Ammon's horn (tissue), 1 donor: Measurements from ENCODE around the gene DOCK3.
"Not testable (repeated sequence)": the region's sequence is repeated elsewhere in the genome, so short reads cannot be mapped to it uniquely, and the experiment has no call there.

ENCODE experiments used
- DNase-seq: peaks from one replicate; pipeline ENCODE4 v3.0.0-alpha.2; 2016; ENCODE audit warnings: low spot score

Gene DOCK3

DNA sequence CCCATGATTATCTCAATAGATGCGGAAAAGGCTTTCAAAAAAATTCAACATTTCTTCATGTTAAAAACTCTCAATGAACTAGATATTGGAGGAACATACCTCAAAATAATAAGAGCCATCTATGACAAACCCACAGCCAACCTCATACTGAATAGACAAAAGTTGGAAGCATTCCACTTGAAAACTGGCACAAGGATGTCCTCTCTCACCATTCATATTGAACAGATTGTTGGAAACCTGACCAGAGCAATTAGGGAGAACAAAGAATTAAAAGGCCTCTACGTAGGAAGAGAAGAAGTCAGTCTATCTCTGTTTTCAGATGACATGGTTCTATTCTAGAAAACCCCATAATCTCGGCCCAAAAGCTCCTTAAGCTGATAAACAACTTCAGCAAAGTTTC, 435.9 kb downstream of the DOCK3 start:
- no peak for DNase-seq

DNA sequence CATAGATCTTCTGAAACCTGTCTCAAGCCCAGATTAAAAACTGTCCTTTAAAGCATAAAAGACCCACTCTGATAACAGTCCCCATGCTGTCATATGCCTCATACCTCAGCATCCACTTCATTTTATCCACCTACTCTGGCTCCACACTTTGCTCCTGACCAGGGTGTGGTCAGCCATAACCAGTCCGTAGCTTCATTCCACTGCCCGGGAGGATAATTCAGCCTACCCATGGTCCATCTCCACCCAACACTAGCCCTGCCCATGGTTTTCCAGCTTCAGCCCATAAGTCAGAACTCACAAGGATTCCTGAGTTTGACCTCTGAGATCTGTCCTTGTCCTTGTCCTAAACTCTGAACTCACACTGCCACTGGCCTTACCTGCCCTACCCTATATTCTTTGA, 448.2 kb downstream of the DOCK3 start:
- DNase-seq = no peak

DNA sequence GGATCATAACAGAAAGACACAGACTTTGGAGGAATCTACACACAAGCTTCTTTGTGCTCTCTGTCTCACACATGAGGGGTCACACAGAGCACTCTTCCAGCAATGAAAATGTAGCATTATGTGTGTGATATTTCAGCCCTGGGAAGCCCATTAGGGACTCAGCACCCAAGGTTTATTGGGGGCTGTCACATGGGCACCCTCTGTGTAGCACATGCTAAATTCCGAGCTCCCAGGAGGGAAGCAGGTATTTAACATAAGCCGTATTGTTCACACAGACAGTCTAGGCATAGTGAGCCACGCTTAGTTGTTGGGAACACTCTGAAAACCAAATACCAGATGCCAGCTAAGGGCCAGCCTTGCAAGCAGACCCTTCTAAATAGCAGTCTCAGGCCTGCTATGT, 448.8 kb downstream of the DOCK3 start:
- DNase-seq = no peak

DNA sequence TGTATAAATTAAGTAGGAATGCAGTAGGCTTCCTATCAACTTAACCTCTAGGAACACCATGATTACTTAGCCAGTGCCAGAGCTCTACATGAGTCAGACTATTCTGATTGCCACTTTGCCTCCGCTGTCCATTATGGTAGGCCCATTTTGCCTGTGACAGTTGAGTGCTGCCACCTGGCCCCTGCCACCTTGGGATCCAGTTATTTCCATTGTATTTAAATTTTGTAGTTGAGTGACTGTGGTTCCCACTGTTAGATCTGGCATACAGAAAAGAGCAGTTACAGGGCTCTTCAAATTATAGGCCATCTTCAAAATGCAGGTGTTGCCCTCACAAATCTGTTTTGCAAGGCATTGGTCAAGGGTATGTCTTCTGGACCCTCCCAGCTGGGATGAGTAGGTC, 456.9 kb downstream of the DOCK3 start:
- not testable (repeated sequence) for DNase-seq

DNA sequence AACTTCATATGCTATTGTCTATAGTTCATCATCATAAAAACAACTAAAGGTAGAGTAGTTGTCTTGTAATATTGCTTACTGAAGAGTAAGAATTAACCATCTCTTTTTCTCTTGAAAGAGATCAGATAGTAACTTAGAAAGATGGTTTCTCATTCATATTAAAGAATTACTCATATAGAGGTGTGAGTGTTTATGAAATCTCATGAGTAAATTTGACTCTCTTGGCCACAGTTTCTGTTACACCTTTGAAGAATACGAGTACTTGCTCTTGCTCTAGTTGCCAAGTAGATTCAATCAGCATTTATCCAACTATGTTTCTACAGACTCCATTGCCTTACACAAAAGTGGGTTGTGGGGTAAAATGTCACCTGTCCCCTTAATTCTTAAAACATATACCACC, 463.0 kb downstream of the DOCK3 start:
- DNase-seq = no peak

DNA sequence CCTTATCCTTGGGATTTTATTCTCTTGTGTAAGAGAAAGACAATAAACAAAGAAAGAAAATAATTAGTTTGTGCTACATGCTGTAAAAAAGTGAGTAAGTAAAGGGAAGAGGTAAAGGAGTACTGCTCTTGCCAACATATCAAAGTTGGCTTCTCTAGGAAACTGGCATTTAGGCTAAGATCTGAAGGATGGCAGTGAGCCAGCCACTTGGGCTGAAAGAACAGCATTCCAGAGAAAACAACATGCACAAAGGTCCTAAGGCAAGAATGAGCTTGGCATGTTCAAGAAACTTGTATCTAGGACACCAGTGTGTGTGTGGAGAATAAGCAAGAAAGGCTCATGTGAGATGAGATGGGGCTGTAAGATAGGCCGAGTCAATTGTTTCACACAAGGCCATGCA, 464.9 kb downstream of the DOCK3 start:
- DNase-seq = no peak

DNA sequence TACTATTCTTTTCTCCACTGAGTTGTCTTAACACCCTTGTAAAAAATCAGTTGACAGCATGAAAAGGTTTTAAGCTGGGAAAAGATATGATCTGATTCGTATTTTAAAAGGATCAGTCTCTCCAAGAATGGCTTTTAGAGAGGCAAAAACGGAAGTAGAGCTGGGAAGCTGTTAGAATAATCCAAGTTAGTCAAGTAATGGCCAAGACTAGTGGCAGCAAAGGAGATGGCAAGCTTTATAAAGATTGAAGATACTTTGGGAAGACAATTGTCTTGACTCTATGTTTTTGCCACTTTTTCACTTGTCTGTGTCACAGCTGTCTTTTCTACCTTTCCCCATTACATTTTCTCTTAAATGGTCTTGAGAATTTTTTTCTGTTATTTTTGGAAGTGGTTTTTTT, 466.8 kb downstream of the DOCK3 start:
- DNase-seq = no peak

DNA sequence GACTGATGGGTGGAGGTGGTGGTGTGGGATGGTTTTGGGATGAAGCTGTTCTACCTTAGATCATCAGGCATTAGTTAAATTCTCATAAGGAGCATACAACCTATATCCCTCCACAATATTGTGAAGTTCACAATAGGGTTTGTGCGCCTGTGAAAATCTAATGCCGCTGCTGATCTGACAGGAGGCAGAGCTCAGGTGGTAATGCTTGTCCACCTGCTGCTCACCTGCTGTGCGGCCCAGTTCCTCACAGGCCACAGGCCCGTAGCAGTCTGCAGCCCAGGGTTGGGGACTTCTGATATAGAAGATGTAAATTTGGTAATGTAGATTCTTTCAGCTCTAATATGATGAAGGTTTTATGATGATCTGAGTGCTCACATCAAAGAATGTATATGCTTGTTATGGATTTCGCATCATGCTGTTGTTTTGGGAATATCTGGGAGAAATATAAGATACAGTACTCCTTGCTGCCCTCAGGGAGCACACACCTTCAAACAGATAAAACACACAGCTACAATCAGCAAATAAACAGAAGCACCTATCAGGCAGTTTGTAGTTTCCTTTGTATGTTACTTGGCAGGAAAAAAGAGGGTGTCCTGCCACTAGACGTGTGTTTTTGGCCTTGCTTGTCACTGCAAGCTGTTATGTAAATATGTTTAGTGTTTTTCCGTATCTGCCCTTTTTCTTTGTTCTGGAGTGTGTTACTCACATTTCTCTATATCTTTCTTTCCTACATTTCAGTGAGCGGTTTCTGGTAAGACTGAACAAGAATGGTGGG, 471.3 kb downstream of the DOCK3 start:
- DNase-seq = no peak

DNA sequence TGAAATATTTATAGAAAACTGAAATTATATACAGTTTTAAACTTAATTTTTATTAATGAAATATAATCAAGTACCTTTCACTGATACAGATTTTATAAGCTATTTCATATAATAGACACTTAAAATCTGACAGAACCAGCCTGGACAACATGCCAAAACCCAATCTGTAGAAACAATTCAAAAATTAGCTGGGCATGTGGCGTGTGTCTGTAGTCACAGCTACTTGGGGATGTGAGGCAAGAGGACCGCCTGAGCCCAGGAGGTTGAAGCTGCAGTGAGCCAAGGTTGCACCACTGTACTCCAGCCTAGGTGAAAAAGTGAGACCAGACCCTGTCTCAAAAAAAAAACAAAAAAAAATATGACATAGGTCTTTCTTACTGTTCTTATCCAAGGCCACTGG, 472.1 kb downstream of the DOCK3 start:
- DNase-seq = peak; percentile 6

DNA sequence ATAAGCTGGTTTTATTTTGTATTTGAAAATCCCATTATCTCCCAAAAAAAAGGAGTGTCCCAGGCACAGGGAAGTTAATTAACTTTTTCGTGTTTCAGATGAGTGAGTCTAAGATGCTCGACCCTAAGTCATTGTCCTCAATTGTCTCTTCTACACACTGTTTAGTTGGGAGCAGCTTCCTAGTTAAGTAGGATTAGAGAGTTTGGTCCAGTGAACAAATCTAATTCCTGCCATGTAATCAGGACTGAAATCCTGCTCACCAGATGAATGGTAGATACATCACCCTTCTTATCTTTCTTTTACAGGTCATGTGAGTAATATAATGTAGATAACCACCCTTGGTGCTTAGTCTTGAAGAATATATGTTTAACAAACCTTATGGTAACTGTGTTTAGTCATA, 481.4 kb downstream of the DOCK3 start:
- no peak for DNase-seq

DNA sequence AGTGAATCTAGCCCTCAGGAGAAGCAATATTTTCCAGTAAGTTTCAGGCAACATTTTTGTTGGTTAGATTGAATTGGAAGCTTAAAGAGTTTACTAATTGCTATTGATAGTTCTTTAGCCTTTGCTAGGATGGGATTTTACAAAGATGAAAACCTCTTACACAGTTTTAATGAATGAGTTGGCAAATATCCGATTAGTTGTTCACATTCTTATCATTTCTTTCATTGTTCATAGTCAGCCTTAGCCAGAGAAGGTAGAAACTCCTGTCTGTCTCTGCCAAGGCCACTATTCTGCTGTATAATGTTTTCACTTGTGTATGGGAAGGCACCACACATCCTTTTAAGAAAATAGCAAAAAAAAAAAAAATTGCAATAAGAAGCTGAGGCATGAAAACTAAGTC, 488.3 kb downstream of the DOCK3 start:
- no peak for DNase-seq

DNA sequence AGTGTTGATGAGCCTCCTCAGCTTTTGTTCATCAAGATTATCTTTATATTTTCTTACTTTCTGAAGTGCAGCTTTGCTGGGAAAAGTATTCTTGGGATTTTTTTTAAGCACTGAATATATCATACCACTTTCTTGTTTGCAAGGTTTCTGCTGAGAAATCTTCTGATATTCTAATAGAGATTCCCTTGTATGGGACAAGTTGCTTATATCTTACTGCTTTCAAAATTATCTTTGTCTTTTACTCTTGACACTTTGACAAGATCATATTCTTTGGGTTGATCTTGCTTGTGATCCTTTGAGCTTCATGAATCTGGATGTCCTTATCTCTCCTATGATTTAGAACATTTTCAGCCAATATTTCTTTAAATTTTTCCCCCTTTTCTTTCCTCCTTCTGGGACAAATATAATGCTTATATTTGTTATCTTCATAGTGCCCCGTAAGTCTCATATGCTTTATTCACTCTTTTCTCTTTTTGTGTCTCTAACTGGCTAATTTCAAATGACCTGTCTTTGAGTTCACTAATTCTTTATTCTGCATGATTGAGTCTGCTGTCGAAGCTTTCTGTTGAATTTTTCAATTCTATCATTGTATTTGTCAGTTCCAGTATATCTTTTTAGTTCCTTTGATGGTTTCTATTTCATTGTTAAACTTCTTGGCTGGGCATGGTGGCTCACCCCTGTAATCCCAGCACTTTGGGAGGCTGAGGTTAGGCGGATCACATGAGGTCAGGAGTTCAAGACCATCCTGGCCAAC, 499.0 kb downstream of the DOCK3 start:
- no peak for DNase-seq

DNA sequence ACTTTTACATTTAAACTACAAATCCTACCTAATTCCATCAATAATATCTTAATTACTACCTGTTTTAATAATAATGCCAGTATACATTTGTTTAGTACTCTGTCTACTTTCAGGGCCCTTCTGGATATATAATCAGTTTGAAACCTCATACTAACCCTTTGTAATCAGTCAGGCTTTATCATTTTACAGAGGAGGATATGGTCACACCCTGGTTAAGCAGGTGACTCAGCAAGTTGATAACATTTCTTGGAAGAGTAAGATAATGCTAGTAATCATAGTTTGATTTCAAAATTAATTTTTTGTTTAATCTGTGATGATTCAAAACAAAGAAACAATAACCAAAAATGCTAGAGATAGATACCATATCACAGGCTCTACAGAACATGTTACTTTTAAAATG, 502.2 kb downstream of the DOCK3 start:
- no peak for DNase-seq

DNA sequence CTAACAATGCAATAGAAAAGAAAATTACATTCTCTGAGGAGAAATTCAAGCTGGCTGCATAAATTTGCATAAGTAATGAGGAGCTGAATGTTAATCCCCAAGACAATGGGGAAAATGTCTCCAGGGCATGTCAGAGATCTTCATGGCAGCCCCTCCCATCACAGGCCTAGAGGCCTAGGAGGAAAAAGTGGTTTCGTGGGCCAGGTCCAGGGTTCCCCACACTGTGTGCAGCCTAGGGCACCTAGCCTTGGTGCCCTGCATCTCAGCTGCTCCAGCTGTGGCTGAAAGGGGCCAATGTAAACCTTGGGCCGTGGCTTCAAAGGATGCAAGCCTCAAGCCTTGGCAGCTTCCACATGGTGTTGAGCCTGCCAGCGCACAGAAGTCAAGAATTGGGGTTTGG, 511.7 kb downstream of the DOCK3 start:
- DNase-seq = not testable (repeated sequence)

DNA sequence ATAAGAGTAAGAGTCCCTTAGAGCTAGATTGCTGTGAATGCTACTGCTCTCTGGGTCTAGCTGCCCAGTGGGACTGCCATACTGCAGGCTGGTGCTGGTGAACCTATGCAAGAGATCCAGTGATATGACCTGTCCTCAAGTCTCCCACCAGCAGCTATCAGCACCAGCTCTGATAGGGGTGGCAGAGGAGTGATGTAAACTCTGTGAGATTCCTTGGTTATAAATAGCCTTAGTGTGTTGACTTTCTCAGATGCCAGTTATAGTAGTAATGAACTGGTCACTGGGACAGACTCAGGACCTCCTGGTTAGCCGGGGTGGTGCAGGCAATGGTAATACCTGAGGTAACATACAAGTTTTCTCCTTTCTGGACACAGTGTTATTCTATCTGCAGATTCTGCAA, 515.5 kb downstream of the DOCK3 start:
- no peak for DNase-seq

DNA sequence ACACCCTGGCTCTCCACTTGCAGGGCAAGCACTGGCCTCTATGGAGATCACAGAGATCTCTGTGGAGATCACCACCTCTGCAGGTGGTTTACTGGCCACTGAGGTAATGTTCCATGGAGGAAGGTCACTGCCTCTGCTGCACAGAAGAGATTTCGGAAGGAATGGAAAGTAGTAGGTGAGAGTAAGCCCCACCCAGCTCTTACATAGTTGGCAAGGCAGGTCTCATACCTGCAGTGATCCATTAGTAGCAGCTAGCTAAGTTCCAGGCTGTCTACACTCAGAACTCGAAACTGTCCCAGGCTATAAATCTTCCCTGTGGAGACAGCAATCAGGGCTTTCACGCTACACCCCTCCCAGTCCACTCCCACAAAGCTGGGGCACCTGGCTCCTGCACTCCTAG, 516.1 kb downstream of the DOCK3 start:
- no peak for DNase-seq

DNA sequence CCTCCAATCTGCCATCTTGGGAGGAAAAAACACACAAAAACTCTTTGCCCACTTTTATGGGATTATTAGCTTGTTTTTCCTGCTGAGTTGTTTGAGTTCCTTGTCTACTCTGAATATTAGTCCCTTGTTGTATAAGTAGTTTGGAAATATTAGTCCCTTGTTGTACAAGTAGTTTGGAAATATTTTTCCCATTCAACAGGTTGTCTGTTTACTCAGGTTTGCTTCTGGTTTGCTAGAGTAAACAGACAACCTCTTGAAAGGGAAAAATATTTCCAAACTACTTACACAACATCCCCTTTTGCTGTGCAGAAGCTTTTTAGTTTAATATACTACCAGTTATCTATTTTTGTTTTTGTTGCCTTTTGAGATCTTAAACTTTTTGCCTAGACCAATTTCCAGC, 517.0 kb downstream of the DOCK3 start:
- DNase-seq = no peak

DNA sequence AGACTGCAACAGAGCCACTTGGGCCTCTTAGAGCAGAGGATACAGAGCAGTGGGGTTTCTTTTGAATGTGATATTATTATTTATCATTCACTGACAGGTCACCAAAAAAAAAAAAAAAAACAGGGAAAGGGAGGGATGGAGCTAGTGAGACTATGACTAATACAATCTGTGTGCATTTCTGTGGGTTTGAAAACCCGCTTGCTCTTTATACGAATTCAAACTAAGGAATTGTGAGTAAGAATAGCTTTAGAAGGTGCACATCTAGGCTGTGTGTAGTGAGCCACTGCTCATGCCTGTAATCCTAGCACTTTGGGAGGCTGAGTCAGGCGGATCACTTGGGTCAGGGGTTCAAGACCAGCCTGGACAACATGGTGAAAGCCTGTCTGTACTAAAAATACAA, 523.8 kb downstream of the DOCK3 start:
- peak; percentile 4 for DNase-seq

DNA sequence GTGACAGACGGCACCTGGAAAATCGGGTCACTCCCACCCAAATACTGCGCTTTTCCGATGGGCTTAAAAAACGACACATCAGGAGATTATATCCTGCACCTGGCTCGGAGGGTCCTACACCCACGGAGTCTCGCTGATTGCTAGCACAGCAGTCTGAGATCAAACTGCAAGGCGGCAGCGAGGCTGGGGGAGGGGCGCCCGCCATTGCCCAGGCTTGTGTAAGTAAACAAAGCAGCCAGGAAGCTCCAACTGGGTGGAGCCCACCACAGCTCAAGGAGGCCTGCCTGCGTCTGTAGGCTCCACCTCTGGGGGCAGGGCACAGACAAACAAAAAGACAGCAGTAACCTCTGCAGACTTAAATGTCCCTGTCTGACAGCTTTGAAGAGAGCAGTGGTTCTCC, 524.6 kb downstream of the DOCK3 start:
- not testable (repeated sequence) for DNase-seq

DNA sequence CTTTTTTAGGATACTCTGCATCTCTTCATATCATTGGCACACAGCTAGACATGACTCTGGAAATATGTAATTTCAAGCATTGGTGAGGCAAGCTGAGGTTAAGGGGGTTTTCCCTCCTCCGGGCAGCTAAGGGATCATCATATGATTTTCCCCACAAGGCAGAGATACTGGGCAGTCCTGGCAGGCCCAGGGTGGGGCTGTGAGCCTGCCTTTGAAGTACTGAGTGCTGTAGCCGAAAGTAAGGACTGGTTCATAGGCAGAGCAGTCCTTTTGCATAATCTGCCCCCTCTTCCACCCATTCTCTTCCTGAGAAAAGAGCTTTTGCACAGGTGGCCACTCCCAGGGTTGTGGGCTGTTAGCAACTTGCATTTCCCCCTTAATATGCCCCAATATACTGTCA, 541.6 kb downstream of the DOCK3 start:
- no peak for DNase-seq

DNA sequence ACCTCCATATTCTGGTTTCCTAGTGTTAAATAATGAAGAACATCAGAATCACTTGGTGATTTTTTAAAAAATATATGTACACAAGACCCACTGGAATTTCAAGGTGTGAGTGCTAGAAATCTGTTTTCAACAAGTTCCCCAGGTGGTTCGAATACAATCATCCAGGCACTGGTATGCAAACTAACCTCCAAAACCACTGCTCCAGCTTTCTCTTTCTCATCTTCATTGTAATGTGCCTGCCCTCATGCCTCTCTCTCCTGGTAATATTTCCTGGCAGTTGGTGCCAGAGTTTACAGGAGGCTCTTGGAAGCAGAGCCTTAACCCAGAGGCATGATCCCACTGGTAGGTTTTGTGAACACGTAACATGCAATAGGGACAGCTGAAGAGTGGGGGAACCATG, 547.2 kb downstream of the DOCK3 start:
- no peak for DNase-seq

DNA sequence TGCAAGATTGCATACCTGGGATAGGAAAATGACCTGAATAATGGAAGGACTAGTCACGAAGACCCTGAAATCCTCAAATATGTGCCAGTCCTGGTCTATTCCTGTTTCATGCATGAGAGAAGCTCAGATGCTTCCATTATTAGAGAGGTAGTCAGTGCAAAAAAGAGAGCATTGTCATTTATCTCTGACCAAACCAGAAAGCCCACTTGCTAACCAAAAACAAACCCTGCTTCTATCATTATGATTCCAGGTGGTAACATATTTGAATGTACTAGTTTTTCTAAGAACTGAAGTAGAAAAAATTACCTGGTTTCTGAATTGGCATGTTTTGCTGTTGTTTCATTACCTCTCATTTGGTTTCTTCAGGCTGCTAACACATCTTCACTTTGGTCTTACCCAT, 549.6 kb downstream of the DOCK3 start:
- DNase-seq = no peak

DNA sequence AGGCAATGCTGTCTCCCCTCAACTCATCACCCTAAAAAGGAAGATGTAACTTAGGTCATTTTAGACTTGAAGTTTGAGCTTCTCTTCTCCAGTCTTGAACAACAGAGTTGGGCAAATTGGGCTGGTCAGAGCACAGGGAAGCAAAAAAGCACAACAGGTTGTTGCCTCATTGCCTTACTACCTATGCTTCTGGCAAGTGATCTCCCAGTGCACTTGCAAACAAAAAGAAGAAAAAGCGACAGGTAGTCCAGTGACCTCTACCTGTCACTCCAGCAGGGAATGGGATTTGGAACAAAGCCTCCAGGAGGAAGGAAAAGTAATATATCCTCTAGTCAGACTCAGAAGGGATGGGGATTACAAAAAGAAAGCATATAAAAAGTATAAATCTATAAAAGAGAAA, 550.1 kb downstream of the DOCK3 start:
- DNase-seq = no peak

DNA sequence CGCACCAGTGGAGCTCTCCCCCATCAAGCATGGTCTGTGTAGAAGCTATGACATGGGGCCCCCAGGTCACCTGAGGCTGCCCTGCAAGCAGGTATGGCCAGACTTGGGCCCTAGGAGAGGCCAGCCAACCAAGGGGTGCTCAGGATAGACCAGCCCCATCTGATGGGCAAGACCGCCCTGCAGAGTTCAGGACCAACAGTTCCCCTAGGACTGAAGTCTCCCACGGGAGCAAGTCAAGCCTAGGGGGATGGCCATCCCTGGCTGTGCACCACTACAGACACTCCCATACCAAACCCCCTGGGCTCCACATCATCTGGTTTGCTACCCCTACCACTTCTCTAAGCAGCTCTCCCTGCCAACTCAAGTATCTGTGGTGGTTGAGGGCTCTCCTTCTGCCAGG, 568.2 kb downstream of the DOCK3 start:
- no peak for DNase-seq
